GM04504 (cell line): Measurements from ENCODE around the gene SRGAP2B.
"Not testable (repeated sequence)": the region's sequence is repeated elsewhere in the genome, so short reads cannot be mapped to it uniquely, and the experiment has no call there.

Source experiments
- DNase-seq: peaks from one replicate; pipeline ENCODE4 v3.0.0-alpha.2; 2012; ENCODE audit warnings: low read depth

The SRGAP2B gene

GRCh38 chr1:144894454-144895201 is 200.5 kb downstream of the SRGAP2B start:
- DNase-seq: not testable (repeated sequence)

DNA sequence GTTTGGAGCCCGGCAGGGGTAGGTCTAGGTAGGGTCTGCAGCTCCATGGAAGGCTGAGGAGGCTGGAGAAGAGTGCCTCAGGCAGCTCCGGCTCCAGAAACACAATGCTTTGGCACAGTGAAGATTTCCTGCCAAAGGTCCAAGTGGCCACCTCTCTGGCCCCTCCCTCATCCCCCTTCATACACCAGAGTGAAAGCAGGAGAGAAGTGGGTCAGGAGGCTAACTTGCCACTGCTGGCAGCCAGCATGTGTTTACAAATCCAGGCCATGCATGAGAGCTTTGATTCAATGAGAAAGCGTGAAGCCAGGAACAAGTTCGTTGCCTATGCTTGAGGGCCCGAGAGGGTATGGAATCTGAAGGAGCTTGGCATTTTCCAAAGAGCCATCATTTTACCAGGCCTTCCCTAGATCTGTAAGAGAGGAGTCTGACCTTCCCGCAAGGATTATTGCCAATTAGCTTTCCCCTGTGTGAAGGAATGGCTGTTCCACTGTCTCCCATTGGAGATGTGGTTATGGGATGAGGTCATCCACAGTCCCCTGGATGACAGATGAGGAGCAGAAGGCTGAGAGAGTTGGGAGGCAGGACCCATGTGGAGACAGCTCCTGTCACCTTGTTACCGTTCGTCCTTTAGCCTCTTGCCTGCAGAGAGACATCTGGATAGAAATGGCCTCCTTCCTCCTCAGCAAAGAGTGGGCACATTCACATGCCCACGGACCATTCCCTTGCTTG is 201.3 kb downstream of the SRGAP2B start:
- DNase-seq: not testable (repeated sequence)

- DNase-seq: not testable (repeated sequence)
Measured at GRCh38 chr1:144893062-144893461, 202.1 kb downstream of the SRGAP2B start.

- not testable (repeated sequence) for DNase-seq
Measured at GRCh38 chr1:144889450-144890115, 205.5 kb downstream of the SRGAP2B start.

GRCh38 chr1:144883022-144883421 is 212.1 kb downstream of the SRGAP2B start:
- not testable (repeated sequence) for DNase-seq

DNA sequence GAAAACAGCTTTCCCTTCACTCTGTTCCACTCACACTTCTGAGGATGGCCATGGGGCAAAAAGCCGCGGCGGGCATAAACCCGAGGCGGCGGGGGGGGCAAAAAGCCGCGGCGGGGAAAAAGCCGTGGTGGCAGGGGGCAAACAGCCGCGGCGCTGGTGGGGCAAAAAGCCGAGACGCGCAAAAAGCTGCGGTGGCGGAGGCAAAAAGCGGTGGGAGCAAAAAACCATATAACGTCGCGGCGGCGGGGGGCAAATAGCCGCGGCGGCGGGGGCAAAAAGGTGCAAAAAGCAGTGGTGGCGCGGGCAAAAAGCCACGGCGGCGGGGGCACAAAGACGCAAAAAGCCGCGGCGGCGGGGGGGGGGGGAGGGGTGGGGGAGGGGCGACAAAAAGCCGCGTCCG is 212.8 kb downstream of the SRGAP2B start:
- DNase-seq: not testable (repeated sequence)

GRCh38 chr1:144858607-144859006 is 236.5 kb downstream of the SRGAP2B start:
- not testable (repeated sequence) for DNase-seq
